ENCODE data around the gene GRP. TPM values are rescaled to one million over a fixed set of nuclear protein-coding genes. Genes with fewer than 3 reads are reported as not detected.

The GRP gene
- total RNA-seq, 1 donor from 2014 or later, result not detected

DNA sequence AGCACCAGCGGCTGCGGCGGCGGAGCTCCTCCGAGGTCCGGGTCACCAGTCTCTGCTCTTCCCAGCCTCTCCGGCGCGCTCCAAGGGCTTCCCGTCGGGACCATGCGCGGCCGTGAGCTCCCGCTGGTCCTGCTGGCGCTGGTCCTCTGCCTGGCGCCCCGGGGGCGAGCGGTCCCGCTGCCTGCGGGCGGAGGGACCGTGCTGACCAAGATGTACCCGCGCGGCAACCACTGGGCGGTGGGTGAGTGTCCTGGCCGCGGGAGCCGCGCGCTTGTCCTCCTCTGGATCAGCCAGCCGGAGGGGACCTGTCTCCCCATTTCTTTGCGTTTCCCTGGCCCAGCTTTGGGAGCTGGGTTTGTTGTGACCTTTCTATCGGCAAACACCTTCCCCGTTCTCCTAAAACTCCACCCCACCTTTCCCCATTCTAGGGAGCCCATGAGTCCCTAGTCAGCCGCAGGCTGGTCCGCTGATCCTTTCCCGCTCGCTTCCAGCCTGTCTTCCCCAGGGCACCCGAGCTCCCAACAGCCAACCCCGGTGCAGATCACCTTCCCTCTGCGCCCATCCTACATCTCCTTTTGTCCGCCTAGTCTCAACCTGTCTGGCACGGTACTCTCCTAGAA, 316 bp downstream of the GRP start:
- no peak for DNase-seq (ENCODE audit: low spot score in 2 of 2)
- Histone ChIP-seq H3K27ac (no peak overlapping the region), H3K4me3 (no peak overlapping the region), H3K9me3 (no peaks in the 10 kb centered on the region), H3K4me1 (peaks cover 0 to 2% of the 10 kb centered on the region in 2 donors), H3K36me3 (no peaks in the 10 kb centered on the region), H3K27me3 (no peaks in the 10 kb centered on the region)
- TF ChIP-seq CTCF (IDR thresholded peaks at IDR 0.05), result no peak
- intact Hi-C loops (cut with DNase I), result no loop called here

DNA sequence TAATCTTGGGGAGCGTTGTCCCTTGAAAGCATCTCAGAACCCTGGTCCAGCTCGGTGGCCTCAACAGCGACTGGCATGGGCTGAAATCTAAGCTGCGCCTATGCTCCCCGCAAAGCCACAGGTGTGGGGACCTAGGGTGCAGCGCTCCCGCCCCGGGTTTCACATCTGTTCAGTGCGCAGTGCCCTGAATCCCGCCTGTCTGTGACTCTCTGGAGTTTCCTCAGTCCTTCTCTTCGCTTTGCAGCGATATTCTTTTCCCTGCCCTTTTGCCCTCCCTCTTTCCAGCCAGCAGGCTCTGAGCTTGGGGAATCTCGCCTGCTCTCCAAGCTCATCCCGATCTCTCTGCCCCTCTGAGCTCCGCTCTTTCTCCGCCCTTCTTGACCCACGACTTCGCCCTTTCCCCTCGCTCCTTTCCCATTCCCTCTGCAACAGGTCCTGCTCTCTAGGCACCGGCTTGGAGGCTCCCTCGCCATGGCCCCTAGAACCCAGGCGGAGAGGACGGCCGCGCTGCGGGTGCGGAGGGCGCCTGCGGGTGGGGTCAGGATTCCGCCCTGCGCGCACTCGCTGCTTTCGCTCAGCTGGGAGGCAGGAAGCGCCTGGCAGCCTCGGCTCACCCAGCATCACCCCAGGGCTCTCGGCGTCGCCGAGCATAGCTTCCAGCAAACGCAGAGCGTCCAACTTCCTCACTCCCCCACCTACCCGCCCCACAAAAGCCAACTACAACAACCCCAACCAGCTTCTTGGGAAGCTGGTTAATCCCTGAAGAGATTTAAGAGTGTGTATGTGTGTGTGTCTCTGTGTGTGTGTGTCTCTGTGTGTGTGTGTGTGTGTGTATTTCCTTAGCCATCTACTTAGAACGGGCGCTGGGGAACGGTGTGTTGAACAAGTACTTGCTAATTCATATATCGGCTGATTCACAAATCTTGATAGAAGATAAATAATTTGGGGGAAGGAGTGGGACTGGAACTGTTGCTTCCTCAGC, 1.1 kb downstream of the GRP start:
- DNase-seq (ENCODE audit: low spot score in 2 of 2), result no peak
- no peaks in the 10 kb centered on the region for H3K9me3 ChIP-seq
- intact Hi-C loops (cut with DNase I), result no loop called here
- no peak overlapping the region for H3K27ac ChIP-seq
- no peak for TF ChIP-seq CTCF (IDR thresholded peaks at IDR 0.05)
- peaks cover 0 to 2% of the 10 kb centered on the region in 2 donors for H3K4me1 ChIP-seq
- H3K27me3 ChIP-seq, result no peaks in the 10 kb centered on the region
- H3K4me3 ChIP-seq, result no peak overlapping the region
- no peaks in the 10 kb centered on the region for H3K36me3 ChIP-seq

GRCh38 chr18:59222341-59222740, 2.4 kb downstream of the GRP start:
- Histone ChIP-seq H3K4me3 (no peak overlapping the region), H3K4me1 (peaks cover 0 to 2% of the 10 kb centered on the region in 2 donors), H3K27ac (no peak overlapping the region), H3K36me3 (no peaks in the 10 kb centered on the region), H3K9me3 (no peaks in the 10 kb centered on the region), H3K27me3 (no peaks in the 10 kb centered on the region)
- no peak for TF ChIP-seq CTCF (IDR thresholded peaks at IDR 0.05)
- intact Hi-C loops (cut with DNase I), result no loop called here
- no peak for DNase-seq (ENCODE audit: low spot score in 2 of 2)

- DNase-seq (ENCODE audit: low spot score in 2 of 2), result no peak
- Histone ChIP-seq H3K36me3 (no peaks in the 10 kb centered on the region), H3K27ac (no peak overlapping the region), H3K4me3 (no peak overlapping the region), H3K9me3 (no peaks in the 10 kb centered on the region), H3K4me1 (no peaks in the 10 kb centered on the region), H3K27me3 (no peaks in the 10 kb centered on the region)
- no peak for TF ChIP-seq CTCF (IDR thresholded peaks at IDR 0.05)
- intact Hi-C loops (cut with DNase I), result no loop called here
These were observed 8.4 kb downstream of the GRP start for GRCh38 chr18:59228351-59228750.

GRCh38 chr18:59229191-59229590, 9.2 kb downstream of the GRP start:
- TF ChIP-seq CTCF (IDR thresholded peaks at IDR 0.05), result no peak
- no peak overlapping the region for H3K4me3 ChIP-seq
- no peaks in the 10 kb centered on the region for H3K9me3 ChIP-seq
- no peak for DNase-seq (ENCODE audit: low spot score in 2 of 2)
- no peaks in the 10 kb centered on the region for H3K4me1 ChIP-seq
- no peak overlapping the region for H3K27ac ChIP-seq
- intact Hi-C loops (cut with DNase I), result no loop called here
- H3K27me3 ChIP-seq, result no peaks in the 10 kb centered on the region
- H3K36me3 ChIP-seq, result no peaks in the 10 kb centered on the region

All from ascending aorta (tissue), 2 donors.